Memory B cell (primary cell): Measurements from ENCODE around the gene EZR.

Experiments
- ATAC-seq: fragments of 150-1000 bp; cut with Tn5 transposase; 2 replicates; pipeline ENCODE4 v1.10.0; 2021; ENCODE audit warnings: low read depth, mild to moderate bottlenecking, moderate library complexity
- DNase-seq, 2 donors: peaks; one replicate each; pipeline ENCODE4 v3.0.0; 2022; ENCODE audit warnings: low spot score in 2 of 2
- H3K27ac Mint-ChIP-seq: one replicate; pipeline ENCODE4 v1.8.0; 2022; ENCODE audit warnings: mild to moderate bottlenecking, moderate library complexity, mixed read lengths
- H3K27me3 Mint-ChIP-seq: one replicate; pipeline ENCODE4 v1.8.0; 2022; ENCODE audit warnings: mixed read lengths
- H3K36me3 Mint-ChIP-seq: one replicate; pipeline ENCODE4 v1.8.0; 2022; ENCODE audit warnings: mild to moderate bottlenecking, mixed read lengths
- H3K4me1 Mint-ChIP-seq: one replicate; pipeline ENCODE4 v1.8.0; 2022; ENCODE audit warnings: mixed read lengths
- H3K4me3 Mint-ChIP-seq: one replicate; pipeline ENCODE4 v1.8.0; 2022; ENCODE audit warnings: mild to moderate bottlenecking, moderate library complexity, mixed read lengths
- H3K9me3 Mint-ChIP-seq: one replicate; pipeline ENCODE4 v1.8.0; 2022; ENCODE audit warnings: mixed read lengths

EZR gene

DNA sequence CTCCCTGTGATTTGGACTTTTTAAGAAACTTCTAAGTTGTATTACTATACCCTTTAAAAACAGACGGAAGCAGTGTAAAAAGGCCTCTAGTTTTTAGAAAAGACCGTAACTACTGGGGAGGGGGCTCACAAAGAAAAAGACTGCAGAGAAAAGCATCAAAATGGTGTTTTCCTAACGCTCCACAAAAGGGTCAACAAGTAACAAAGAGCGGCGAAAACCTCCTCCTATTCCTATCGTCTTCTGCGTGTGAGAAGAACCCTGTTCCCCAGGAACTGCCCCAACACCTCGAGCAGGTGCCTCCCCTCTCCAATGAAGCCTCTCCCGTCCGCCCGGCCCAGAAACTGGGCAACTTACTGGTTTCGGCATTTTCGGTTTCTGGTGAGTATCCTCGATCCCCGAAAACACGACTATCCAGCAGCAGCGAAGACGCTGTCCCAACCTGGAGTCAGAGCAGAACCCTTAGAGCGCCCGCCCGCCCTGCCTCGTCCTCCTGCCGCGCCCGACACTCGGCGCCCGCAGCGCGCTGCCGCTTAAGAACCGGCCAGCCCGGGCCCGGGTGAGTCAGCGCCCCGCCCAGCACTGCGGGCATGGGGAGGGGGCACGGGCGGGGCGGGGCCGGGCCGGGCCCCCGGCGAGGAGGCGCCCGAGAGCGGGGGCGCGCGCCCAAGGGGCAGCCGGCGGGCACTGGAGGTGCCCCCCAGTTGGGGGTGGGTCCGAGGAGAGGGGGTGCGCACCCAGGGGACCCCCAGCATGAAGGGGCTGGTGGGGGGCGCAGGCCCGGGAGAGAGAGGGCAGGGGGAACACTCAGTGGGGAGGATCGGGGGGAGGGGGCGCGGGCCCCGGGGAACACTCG, 1.2 kb downstream of the EZR start:
- DNase-seq (peak; percentile 81 to 84), ATAC-seq (peak; percentile 41)
- Mint-ChIP-seq H3K27me3 (no peaks in the 10 kb centered on the region), H3K4me1 (peaks cover 35% of the 10 kb centered on the region), H3K9me3 (peaks cover 3% of the 10 kb centered on the region), H3K4me3 (peak overlapping the region; percentile 98), H3K36me3 (peaks cover 38% of the 10 kb centered on the region), H3K27ac (peak overlapping the region; percentile 100)

DNA sequence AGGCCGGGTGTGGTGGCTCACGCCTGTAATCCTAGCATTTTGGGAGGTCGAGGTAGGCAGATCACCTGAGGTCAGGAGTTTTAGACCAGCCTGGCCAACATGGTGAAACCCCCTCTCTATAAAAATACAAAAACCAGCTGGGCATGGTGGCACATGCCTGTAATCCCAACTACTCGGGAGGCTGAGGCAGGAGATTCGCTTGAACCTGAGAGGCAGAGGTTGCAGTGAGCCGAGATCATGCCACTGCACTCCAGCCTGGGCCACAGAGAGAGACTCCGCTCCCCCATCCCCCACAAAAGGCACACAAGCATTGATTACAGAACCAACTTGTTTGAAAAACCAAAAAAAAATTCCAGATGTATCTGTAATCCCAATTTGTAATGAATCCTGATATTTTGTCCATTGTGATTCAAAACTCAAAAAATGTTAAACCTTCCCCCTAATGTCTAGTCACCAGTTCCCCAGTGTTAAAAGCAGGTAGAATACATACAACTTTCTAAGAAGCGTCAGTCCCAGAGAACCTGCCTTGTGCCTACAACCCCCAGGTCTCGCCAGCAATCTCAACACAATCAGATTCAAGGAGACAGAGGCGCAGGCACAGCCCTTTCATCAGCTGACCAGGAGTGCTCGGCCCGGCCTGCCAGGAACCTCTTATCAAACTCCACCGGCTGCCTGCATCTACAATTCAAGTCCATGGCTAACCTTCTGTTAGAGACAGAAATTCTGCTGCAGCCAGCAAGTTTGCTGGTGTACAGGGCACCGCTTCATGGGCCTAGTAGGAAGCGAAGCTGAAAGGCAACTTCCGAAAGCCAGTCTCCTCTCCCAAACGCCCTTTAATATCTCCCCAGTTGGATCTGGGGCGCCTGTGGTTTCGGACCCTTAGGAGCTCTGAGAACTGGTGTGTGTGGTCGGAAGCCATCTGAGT, 2.1 kb downstream of the EZR start:
- peaks cover 37% of the 10 kb centered on the region for H3K4me1 Mint-ChIP-seq
- H3K27me3 Mint-ChIP-seq = no peaks in the 10 kb centered on the region
- peak overlapping the region; percentile 100 for H3K27ac Mint-ChIP-seq
- peak overlapping the region; percentile 98 for H3K4me3 Mint-ChIP-seq
- peaks cover 3% of the 10 kb centered on the region for H3K9me3 Mint-ChIP-seq
- H3K36me3 Mint-ChIP-seq = peaks cover 43% of the 10 kb centered on the region
- ATAC-seq = no peak
- peak in 1 of 2 donors; percentile 44 for DNase-seq

DNA sequence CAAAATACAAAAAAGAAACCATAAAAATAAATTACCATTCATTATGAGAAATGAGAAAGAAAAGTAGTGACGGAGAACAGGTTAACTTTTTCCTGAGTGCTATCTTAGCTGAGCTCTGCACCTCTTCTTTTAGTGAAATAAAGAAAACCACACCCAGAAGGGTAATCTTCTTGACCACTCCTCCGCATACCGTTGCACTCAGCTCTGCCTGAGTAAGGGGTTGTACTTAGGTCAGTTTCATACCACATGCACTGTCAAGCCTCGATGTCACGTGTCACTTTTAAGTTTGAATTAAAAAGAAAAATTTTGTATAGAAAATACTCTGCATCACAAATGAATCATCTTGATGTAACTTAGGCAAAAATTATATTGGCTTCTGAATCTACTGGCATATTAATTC, 2.8 kb downstream of the EZR start:
- H3K9me3 Mint-ChIP-seq = peaks cover 3% of the 10 kb centered on the region
- H3K36me3 Mint-ChIP-seq = peaks cover 43% of the 10 kb centered on the region
- H3K4me3 Mint-ChIP-seq = peak overlapping the region; percentile 98
- ATAC-seq (no peak), DNase-seq (no peak)
- H3K27me3 Mint-ChIP-seq = no peaks in the 10 kb centered on the region
- H3K27ac Mint-ChIP-seq = peak overlapping the region; percentile 100
- H3K4me1 Mint-ChIP-seq = peaks cover 36% of the 10 kb centered on the region

DNA sequence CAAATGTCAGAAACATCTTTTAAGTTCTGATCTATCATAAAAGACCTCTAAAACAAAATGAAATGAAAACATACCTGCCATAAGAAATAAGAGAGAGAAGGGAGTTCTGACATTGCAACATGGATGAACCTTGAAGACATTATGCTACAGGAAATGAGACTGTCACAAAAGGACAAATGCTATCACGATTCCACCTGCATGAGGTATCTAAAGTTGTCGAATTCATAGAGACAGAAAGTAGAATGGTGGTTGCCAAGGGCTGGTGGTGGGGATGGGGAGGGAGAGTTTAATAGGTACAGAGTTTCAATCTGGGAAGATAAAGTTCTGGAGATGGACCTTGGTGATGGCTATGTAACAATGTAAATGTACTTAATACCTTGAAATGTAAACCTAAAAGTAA, 3.3 kb downstream of the EZR start:
- peak overlapping the region; percentile 98 for H3K4me3 Mint-ChIP-seq
- H3K9me3 Mint-ChIP-seq = peaks cover 3% of the 10 kb centered on the region
- peaks cover 43% of the 10 kb centered on the region for H3K36me3 Mint-ChIP-seq
- no peak for ATAC-seq
- peaks cover 39% of the 10 kb centered on the region for H3K4me1 Mint-ChIP-seq
- H3K27ac Mint-ChIP-seq = peak overlapping the region; percentile 100
- no peaks in the 10 kb centered on the region for H3K27me3 Mint-ChIP-seq
- DNase-seq = no peak

DNA sequence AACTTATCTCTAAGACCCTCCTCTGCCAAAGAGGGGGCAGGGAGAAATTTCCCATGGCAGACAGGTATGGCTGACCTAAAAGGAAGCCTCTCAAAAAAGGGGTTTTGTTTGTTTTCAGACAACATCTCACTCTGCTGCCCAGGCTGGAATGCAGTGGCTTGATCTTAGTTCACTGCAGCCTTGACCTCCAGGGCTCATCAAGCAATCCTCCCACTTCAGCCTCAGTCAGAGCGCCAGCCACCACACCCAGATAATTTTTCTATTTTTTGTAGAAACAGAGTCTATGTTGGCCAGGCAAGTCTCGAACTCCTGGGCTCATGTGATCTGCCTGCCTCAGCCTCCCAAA, 3.8 kb downstream of the EZR start:
- Mint-ChIP-seq H3K36me3 (peaks cover 45% of the 10 kb centered on the region), H3K4me1 (peaks cover 44% of the 10 kb centered on the region), H3K27ac (peak overlapping the region; percentile 100), H3K4me3 (peak overlapping the region; percentile 98), H3K9me3 (peaks cover 3% of the 10 kb centered on the region), H3K27me3 (no peaks in the 10 kb centered on the region)
- no peak for DNase-seq
- ATAC-seq = no peak

DNA sequence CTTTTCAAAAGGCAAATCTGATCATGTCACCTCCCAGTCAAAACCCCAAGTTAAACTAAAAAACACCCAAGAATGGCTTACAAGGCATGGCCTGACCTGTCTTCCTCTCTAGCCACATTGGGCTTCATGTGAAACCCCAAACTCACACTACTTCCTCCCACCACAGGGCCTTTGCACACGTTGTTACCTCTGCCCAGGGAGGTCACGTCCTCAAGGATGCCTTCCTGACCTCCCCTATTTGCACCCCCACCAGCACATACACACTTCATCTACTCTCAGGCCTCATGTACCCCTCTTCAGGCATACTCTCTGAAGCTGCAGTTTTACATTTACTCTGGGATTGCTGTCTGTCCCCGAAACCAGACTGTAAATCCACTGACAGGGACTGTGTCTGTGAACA, 6.1 kb downstream of the EZR start:
- H3K4me1 Mint-ChIP-seq = peaks cover 60% of the 10 kb centered on the region
- peaks cover 51% of the 10 kb centered on the region for H3K36me3 Mint-ChIP-seq
- no peak for ATAC-seq

DNA sequence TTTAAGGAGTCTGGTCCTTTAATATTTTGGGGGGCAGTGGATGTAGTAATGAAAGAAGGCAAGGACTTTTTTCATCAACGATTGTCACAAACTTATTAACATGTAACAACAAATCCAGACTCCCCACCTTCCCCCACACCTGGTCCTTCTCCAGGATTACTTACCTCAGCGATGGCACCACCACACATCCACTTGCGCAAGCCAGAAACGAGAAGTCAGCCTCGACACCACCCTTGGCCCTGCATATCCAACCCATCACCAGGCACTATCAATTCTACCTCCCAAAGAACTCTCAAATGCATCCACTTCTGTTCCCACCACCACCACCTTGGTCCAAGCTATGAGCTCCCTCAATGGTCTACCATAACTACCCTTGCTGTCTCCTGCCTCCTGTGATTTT, 6.6 kb downstream of the EZR start:
- Mint-ChIP-seq H3K9me3 (peaks cover 3% of the 10 kb centered on the region), H3K4me3 (peak overlapping the region; percentile 98), H3K27me3 (no peaks in the 10 kb centered on the region), H3K36me3 (peaks cover 51% of the 10 kb centered on the region), H3K4me1 (peaks cover 64% of the 10 kb centered on the region), H3K27ac (peak overlapping the region; percentile 100)
- DNase-seq = no peak
- ATAC-seq = no peak

More for the DNA sequence above, 6.1 kb downstream of the EZR start:
- Mint-ChIP-seq H3K27me3 (no peaks in the 10 kb centered on the region), H3K9me3 (peaks cover 3% of the 10 kb centered on the region), H3K4me3 (peak overlapping the region; percentile 98), H3K27ac (peak overlapping the region; percentile 100)
- DNase-seq = no peak

DNA sequence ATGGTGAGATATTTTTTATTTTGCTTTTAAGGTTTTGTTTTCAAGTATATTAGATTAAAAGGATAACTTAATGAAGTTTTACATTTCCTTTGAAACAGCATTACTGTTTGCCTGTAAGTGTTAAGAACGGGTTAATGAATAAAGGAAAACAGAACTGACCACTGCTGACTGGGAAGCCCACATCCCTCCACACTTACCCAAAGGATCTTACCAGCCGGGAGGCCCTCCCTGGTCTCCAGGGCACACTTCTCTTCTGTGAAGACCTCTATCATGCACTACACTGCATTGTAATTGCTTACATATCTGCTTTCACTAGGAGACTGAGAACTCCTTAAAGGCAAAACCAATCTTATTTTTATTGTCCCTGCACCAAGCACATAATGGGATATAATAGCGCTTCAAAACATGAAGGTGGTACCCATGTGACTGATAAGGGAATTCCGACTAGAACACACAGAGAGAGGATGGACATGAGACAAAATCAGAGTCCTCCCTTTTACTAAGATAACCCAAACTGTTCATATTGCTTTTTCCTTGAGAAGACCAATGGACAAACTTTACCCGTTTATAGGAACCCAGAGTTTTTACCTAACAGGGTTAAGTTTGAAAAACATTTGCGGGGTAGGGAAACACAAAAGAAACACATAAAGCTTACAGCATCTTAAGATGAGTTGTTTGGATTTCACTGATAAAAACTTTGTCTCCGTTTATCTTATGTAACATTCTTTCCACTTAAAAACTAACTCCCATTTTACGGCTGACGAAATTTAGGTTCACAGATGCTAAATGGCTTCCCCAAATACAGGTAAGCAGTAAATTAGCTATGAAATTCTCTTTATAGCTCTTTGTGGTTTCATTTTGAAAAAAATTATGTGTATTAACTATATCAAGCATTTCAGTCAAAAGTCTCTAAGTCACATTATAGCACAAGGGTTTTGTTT, 8.7 kb downstream of the EZR start:
- Mint-ChIP-seq H3K4me1 (peaks cover 75% of the 10 kb centered on the region), H3K9me3 (peaks cover 3% of the 10 kb centered on the region), H3K4me3 (peak overlapping the region; percentile 71), H3K36me3 (peaks cover 42% of the 10 kb centered on the region), H3K27me3 (no peaks in the 10 kb centered on the region), H3K27ac (peak overlapping the region; percentile 98)
- no peak for ATAC-seq
- no peak for DNase-seq

DNA sequence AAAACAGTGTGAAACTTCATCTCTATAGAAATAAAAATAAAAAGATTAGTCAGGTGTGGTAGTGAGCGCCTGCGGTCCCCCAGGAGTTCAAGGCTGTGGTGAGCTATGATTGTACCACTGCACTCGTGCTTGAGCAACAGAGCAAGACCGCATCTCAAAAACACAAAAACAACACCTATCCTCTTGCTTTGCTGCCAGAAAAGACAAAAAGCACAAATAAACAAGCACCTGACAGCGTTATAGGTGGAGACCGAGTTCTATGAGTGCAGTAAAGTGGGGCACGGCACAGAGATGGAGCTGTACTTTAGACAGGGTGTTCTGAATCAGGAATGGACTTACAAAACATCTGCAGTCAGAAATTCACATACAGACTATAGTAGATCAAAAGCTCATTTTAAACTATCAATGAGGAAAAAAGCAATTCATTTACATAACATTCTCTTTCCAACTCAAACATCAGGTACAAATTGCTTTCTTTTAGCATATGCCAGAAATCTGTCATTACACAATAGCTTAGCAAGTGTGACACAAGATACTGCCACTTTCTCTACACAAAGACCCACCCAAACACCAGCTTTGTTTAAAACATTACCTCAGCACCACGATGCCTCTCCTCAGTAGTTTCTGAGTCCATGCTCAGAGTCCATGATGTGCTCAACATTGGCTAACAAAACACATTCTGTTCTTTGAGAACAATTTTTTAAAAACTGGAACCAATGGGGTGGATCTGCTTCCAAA, 10.1 kb downstream of the EZR start:
- peak overlapping the region; percentile 64 for H3K4me3 Mint-ChIP-seq

DNA sequence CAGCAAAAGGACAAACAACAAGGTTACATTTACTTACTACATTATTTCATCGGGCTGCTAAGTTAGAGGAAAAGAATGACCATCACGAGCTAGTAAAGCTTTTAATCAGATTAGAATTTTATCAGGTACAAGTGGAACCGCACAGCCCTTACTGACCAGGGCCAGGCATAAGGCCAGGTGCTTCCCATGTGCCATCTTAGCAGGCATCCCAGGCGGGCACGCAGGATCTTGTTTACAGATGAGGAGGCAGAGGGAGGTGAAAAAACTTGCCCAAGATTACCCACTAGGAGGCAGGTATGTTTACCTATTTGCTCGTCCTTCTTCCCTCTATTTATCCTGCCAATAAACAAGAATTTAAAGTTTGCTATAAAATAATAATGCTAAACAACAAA, 10.7 kb downstream of the EZR start:
- Mint-ChIP-seq H3K27me3 (no peaks in the 10 kb centered on the region), H3K4me1 (peaks cover 78% of the 10 kb centered on the region), H3K4me3 (peak overlapping the region; percentile 64), H3K9me3 (peaks cover 3% of the 10 kb centered on the region), H3K27ac (peak overlapping the region; percentile 98), H3K36me3 (peaks cover 36% of the 10 kb centered on the region)
- DNase-seq (no peak), ATAC-seq (peak; percentile 3)

More for the DNA sequence above, 10.1 kb downstream of the EZR start:
- H3K9me3 Mint-ChIP-seq = peaks cover 3% of the 10 kb centered on the region
- ATAC-seq = peak; percentile 84
- peak overlapping the region; percentile 98 for H3K27ac Mint-ChIP-seq
- H3K27me3 Mint-ChIP-seq = no peaks in the 10 kb centered on the region
- H3K36me3 Mint-ChIP-seq = peaks cover 40% of the 10 kb centered on the region
- H3K4me1 Mint-ChIP-seq = peaks cover 76% of the 10 kb centered on the region
- peak in 1 of 2 donors; percentile 79 for DNase-seq

DNA sequence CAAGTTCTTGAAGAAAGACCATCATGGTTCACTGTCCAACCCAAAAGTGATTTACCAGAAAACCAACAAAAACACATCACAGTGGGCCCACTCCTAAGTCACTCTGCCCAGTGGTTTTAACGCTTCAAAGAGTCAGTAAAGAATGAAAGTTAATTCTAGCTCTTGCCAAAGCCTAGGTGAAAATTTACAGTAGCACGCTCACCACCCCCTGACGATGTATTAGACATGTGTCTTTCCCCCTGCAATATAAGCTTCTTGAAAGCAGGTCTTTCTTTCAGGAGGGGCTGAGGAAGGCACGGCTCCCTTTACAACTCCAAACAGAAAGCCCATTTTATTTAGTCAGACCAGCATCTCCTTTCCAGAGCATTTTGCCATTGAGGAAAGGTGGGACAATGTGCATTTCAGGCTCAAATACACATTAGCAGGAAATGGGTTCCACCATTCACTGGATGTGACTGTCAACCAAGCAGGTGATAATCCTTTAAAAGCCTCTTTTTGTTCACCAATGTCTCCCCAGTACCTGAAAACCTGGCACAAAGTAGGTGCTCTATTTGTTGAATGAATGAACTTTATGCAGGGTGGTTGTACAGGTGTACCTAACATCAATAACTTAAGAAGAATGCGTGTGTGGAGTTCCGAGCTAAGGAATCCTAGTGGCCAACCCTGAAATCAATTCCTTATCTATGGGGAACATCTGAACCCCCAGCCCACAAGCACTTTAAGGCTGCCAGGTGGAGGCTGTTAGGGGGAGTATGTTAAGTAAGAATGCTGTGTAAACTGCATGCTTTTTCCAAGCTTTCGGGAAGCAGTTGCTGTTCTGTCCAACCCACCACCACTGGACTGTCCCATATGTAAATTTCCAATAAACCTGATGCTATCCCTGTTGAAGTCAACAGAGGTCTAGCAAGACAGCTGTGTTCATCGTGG, 11.4 kb downstream of the EZR start:
- ATAC-seq = no peak
- Mint-ChIP-seq H3K9me3 (no peaks in the 10 kb centered on the region), H3K4me1 (peaks cover 74% of the 10 kb centered on the region), H3K27ac (peak overlapping the region; percentile 98), H3K36me3 (peaks cover 31% of the 10 kb centered on the region), H3K27me3 (no peaks in the 10 kb centered on the region), H3K4me3 (peak overlapping the region; percentile 64)
- no peak for DNase-seq

DNA sequence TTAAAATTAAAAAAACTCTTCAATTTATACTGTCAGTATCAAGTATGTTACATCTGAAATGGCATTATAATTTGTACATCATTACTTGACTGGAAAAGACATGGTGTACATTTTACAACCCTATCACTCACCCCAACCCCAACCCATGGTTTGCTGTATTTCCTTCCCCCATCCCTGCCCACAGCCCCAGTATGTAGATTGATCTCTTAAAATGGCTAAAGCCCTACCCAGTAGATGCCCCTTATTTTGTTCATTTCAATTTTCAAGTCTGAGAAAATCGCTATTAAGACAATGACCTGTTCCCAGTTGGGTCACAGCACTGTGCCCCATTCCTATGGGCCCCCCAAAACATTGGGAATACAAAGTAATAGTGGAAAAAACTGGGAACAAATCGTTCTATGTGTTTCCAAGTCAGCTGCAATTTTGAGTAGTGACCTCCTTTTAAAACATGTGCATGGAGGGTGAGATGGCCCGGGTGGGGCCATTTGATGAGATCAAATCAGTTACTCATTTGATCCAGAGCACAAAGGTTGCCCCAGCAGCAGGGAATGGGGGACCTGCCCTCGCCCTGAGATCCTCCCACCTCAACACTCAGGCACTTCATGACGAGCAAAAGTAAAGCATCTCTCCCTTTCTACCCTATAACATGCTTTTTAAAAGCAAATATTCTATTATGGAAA, 13.3 kb downstream of the EZR start:
- H3K36me3 Mint-ChIP-seq = peaks cover 29% of the 10 kb centered on the region
- H3K27me3 Mint-ChIP-seq = no peaks in the 10 kb centered on the region
- no peak for ATAC-seq
- no peak for DNase-seq
- H3K4me3 Mint-ChIP-seq = peak overlapping the region; percentile 64
- H3K27ac Mint-ChIP-seq = peak overlapping the region; percentile 98
- no peaks in the 10 kb centered on the region for H3K9me3 Mint-ChIP-seq
- peaks cover 73% of the 10 kb centered on the region for H3K4me1 Mint-ChIP-seq
